Kidney glomerular epithelial cell (primary cell): ENCODE measurements around the gene TLL1.
A peak's percentile ranks its signal among the peaks of the same experiment; 100 is the strongest.

ENCODE experiments used
- DNase-seq: peaks from one replicate; lab custom pipeline; 2025; lab: John Stamatoyannopoulos, UW

TLL1 gene

GRCh38 chr4:166049036-166049435 lies 176.0 kb downstream of the TLL1 start:
- DNase-seq, result no peak

GRCh38 chr4:166064721-166065120 lies 191.7 kb downstream of the TLL1 start:
- DNase-seq, result no peak

GRCh38 chr4:166065324-166065723 lies 192.3 kb downstream of the TLL1 start:
- DNase-seq, result no peak

GRCh38 chr4:166066936-166067335 lies 193.9 kb downstream of the TLL1 start:
- DNase-seq, result no peak

- DNase-seq, result no peak
These were observed 194.9 kb downstream of the TLL1 start for GRCh38 chr4:166067915-166068314.

- no peak for DNase-seq
These were observed 200.7 kb downstream of the TLL1 start for GRCh38 chr4:166073783-166074182.

- no peak for DNase-seq
These were observed 202.6 kb downstream of the TLL1 start for GRCh38 chr4:166075599-166075998.

GRCh38 chr4:166077782-166078181 lies 204.7 kb downstream of the TLL1 start:
- DNase-seq, result no peak

- DNase-seq, result no peak
These were observed 205.3 kb downstream of the TLL1 start for GRCh38 chr4:166078383-166078782.

GRCh38 chr4:166078955-166079354 lies 205.9 kb downstream of the TLL1 start:
- DNase-seq, result no peak

GRCh38 chr4:166087569-166087968 lies 214.5 kb downstream of the TLL1 start:
- no peak for DNase-seq

GRCh38 chr4:166088576-166088975 lies 215.5 kb downstream of the TLL1 start:
- no peak for DNase-seq

- no peak for DNase-seq
These were observed 218.1 kb downstream of the TLL1 start for GRCh38 chr4:166091146-166091545.

- DNase-seq, result peak; percentile 42
These were observed 219.0 kb downstream of the TLL1 start for GRCh38 chr4:166091912-166092510.

GRCh38 chr4:166092797-166093290 lies 219.8 kb downstream of the TLL1 start:
- DNase-seq, result no peak

- no peak for DNase-seq
These were observed 231.6 kb downstream of the TLL1 start for GRCh38 chr4:166104623-166105022.

- DNase-seq, result no peak
These were observed 248.9 kb downstream of the TLL1 start for GRCh38 chr4:166121897-166122296.

- peak; percentile 19 for DNase-seq
These were observed 250.5 kb downstream of the TLL1 start for GRCh38 chr4:166123546-166123945.

GRCh38 chr4:166128403-166128802 lies 255.4 kb downstream of the TLL1 start:
- DNase-seq, result peak; percentile 13

GRCh38 chr4:166134285-166134684 lies 261.2 kb downstream of the TLL1 start:
- no peak for DNase-seq

- DNase-seq, result no peak
These were observed 267.9 kb downstream of the TLL1 start for GRCh38 chr4:166140951-166141350.

GRCh38 chr4:166143227-166143626 lies 270.2 kb downstream of the TLL1 start:
- DNase-seq, result no peak

GRCh38 chr4:166144607-166145006 lies 271.6 kb downstream of the TLL1 start:
- peak; percentile 40 for DNase-seq

- DNase-seq, result no peak
These were observed 273.9 kb downstream of the TLL1 start for GRCh38 chr4:166146806-166147540.
